CD4-positive, alpha-beta T cell treated with Interleukin-10 for 1 hour (primary cell): Measurements from ENCODE around the gene NES.

ENCODE experiments used
- DNase-seq: peaks from one replicate; pipeline ENCODE4 v3.0.0-alpha.2; 2020

NES gene

GRCh38 chr1:156662005-156662799 is 15.0 kb downstream of the NES start:
- no peak for DNase-seq

DNA sequence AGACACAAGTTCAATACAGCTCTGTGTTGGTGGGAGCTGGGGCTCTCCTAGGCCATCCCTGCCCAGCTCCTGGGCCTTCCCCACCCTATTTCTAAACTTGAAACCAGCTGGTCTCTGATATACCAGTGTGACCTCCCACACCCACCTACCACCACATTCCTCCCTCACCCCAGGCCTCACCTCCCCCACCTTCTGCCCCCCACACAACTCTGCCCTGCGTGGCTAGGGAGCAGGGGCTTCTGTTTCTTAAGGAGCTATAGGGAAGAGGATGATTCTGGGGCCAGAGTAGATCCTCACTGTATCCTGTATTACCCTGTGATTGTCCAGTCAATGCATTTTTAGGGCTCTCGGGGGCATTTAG is 16.5 kb downstream of the NES start:
- DNase-seq = no peak

- peak; percentile 92 for DNase-seq
These were observed 17.0 kb downstream of the NES start for GRCh38 chr1:156659988-156660751.

DNA sequence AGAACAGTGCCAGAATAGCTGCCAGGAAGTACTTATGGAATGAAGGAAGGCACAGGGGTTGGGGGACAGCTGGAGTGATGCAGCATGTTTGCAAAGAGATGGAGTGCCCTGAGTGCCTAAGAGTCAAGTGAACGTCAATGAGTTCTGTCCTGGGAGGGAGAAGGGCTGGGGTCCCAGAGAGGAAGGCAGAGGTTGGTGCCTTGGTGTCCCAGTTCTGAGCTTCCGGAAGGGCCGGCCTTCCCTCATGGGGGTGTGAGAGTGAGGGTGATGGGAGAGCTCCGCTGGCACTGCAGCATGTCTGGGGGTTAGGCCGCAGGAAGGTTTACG is 17.6 kb downstream of the NES start:
- DNase-seq = no peak

DNA sequence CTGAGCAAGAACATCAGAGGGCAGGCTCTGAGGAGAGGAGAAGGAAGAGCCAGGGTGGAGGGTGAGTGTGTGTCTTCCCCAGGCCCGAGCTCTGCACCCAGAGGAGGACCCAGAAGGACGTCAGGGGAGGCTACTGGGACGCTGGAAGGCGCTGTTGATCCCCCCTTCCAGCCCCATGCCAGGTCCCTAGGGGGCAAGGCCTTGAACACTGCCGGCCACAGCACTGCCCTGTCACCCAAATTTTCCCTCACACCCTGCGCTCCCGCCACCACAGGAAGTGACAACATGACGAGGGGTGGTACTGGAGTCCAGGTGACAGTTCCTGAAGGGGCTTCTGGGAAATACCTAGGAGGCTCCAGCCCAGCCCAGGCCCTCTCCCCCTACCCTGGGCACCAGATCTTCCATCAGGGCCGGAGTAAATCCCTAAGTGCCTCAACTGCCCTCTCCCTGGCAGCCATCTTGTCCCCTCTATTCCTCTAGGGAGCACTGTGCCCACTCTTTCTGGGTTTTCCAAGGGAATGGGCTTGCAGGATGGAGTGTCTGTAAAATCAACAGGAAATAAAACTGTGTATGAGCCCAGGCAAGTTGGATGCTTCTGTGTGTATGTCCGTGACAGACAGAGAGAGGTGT is 18.1 kb downstream of the NES start:
- no peak for DNase-seq

GRCh38 chr1:156658496-156658895 is 18.7 kb downstream of the NES start:
- no peak for DNase-seq

- DNase-seq = no peak
These were observed 19.4 kb downstream of the NES start for GRCh38 chr1:156657741-156658319.

DNA sequence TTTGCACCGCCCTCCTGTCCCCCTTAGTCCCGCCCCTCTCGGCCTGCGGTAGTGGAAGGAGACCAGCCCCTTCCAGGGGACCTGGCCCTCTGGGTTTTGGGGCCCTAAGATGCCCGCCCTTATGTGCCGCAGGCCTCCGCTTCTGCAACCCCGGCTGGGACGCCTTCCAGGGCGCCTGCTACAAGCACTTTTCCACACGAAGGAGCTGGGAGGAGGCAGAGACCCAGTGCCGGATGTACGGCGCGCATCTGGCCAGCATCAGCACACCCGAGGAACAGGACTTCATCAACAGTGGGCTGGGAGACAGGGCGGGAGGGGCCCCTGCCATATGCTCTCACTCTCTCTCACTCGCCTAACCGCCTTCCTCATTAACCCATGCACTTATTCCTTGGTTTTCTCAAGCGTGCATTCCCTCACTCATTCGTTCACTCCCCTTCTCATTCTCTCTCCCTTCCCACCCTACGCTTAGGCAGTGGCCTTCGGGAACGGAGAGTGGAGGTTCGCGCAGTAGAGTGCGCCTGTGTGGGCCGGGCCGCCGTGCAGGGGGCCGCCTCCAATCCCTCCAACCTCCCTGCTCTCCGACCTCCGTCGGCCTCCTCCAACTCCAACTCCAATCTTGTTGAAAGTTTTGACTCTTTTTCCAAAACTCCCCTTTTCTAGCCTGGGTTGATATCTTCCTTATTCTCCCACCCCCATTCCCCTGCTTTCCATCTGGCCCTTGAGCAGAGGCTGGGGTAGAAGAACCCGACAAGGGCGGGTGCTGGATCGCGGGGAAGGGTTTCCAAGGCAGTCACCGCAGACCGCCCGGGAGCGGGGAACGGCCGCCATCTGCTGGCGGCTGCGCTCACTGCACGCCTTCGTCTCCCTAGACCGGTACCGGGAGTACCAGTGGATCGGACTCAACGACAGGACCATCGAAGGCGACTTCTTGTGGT is 20.1 kb downstream of the NES start:
- DNase-seq = peak; percentile 79

GRCh38 chr1:156655904-156656516 is 21.2 kb downstream of the NES start:
- DNase-seq = no peak

- no peak for DNase-seq
These were observed 21.9 kb downstream of the NES start for GRCh38 chr1:156655151-156655903.

GRCh38 chr1:156654700-156655099 is 22.5 kb downstream of the NES start:
- no peak for DNase-seq

GRCh38 chr1:156652992-156653355 is 24.2 kb downstream of the NES start:
- DNase-seq = no peak

DNA sequence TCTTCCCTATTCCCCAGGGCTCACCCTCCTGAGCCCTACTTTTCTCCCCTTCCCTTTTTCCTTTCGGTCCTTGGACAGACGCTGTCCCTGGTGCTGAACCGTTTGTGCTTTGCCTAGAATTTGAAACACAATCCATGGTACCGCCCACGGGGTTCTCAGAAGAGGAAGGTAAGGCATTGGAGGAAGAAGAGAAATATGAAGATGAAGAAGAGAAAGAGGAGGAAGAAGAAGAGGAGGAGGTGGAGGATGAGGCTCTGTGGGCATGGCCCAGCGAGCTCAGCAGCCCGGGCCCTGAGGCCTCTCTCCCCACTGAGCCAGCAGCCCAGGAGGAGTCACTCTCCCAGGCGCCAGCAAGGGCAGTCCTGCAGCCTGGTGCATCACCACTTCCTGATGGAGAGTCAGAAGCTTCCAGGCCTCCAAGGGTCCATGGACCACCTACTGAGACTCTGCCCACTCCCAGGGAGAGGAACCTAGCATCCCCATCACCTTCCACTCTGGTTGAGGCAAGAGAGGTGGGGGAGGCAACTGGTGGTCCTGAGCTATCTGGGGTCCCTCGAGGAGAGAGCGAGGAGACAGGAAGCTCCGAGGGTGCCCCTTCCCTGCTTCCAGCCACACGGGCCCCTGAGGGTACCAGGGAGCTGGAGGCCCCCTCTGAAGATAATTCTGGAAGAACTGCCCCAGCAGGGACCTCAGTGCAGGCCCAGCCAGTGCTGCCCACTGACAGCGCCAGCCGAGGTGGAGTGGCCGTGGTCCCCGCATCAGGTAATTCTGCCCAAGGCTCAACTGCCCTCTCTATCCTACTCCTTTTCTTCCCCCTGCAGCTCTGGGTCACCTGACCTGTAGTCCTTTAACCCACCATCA is 24.8 kb downstream of the NES start:
- no peak for DNase-seq

DNA sequence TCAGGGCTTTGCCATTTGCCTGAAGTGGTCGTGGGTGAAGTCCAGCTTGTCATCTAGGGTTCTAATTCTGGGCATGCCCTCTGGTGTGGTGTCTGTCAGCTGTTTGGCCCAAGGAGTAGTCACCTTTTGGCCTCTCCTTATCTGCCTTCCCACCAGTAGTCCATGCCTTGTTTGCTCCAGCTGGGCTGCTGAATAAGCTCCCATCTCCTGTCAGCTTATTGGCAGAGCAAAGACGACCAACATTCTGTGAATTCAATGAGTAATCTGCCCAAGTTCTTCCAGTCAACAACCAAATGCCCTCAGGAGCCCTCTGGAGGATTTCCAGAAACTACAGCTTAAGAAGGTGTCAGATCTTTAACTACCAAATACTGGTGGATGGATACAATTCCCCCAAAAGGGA is 28.3 kb downstream of the NES start:
- DNase-seq = no peak

DNA sequence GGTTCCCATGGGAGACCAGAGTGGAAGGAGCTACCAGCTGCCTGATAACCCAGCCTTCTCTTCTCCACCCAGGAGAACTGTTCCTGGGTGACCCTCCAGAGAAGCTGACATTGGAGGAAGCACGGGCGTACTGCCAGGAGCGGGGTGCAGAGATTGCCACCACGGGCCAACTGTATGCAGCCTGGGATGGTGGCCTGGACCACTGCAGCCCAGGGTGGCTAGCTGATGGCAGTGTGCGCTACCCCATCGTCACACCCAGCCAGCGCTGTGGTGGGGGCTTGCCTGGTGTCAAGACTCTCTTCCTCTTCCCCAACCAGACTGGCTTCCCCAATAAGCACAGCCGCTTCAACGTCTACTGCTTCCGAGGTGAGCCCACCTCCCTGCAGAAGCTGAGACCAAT is 28.7 kb downstream of the NES start:
- DNase-seq = no peak

DNA sequence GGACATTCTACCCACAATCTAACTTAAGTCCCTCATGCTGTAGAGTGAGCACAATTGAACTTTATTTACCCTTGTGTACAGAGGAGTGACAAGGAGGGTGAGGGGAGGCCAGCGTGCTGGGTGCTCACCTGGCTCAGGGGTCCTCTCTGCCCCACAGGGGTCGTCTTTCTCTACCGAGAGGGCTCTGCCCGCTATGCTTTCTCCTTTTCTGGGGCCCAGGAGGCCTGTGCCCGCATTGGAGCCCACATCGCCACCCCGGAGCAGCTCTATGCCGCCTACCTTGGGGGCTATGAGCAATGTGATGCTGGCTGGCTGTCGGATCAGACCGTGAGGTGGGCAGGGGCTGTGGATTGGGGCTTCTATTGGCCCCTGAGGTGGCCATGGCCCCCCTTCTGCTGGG is 29.9 kb downstream of the NES start:
- no peak for DNase-seq

GRCh38 chr1:156646738-156647211 is 30.4 kb downstream of the NES start:
- no peak for DNase-seq

DNA sequence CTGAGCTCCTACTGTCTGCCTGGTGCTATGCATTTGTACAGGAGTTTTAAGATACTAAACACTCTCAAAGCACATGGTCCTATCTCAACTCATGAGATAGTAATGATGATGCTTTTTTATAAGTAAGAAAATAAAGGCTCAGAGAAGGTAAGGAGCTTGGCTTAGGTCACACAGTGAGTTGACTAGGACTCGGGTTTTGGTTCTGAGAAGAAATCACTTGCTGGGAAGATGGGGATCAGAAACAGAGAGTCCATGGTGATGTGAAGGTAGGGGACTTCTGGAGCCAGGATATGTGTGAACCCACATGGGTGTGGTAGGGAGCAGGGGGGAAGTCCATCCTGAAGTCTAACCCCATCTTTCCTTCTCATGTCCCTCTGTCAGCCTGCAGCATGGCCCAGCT is 31.5 kb downstream of the NES start:
- DNase-seq = no peak

DNA sequence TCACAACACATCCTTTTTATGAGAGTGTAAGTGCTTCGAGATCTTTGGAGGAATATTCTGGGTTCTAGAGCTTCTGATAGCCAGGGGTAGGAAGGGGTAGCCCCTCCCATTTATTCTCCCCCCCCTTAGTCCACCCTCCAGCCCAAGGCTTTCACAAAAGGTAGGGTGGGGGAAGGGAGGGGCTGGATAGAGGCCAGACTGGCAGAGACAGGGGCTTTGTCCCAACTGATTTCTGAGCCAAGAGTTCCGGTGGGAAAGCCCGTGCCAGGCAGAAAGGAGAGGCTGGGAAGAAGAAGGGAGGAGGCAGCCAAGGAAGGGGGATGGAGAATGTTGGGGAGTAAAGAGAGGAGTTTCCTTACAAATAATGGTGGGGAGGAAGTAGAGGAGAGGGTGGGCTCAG is 32.2 kb downstream of the NES start:
- DNase-seq = no peak

GRCh38 chr1:156644640-156645039 is 32.6 kb downstream of the NES start:
- no peak for DNase-seq
